Measurements from ENCODE around the gene ACCS.

The ACCS gene

GRCh38 chr11:44094260-44094868 lies 28.3 kb downstream of the ACCS start:
- DNase-seq (ENCODE audit: low read depth in 2 of 2): peak; percentile 22 to 60

- DNase-seq (ENCODE audit: low read depth in 2 of 2): peak; percentile 66 to 74
Observed at GRCh38 chr11:44095506-44096359, 29.7 kb downstream of the ACCS start, which contains the start of gene EXT2. TSS of gene EXT2 (plus strand) at chr11:44095678. CDS start at chr11:44107713, 12,035 bp downstream.

- no peak for DNase-seq (ENCODE audit: low read depth in 2 of 2)
Observed at GRCh38 chr11:44096360-44097185, 30.5 kb downstream of the ACCS start.

- DNase-seq (ENCODE audit: low read depth in 2 of 2): no peak
Observed at GRCh38 chr11:44097821-44098220, 31.8 kb downstream of the ACCS start.

- DNase-seq (ENCODE audit: low read depth in 2 of 2): no peak
Observed at GRCh38 chr11:44101098-44101497, 35.0 kb downstream of the ACCS start.

GRCh38 chr11:44104481-44105294 lies 38.6 kb downstream of the ACCS start:
- DNase-seq (ENCODE audit: low read depth in 2 of 2): no peak

GRCh38 chr11:44108260-44108659 lies 42.2 kb downstream of the ACCS start:
- no peak for DNase-seq (ENCODE audit: low read depth in 2 of 2)

- DNase-seq (ENCODE audit: low read depth in 2 of 2): peak in 1 of 2 donors; percentile 21
Observed at GRCh38 chr11:44110231-44110679, 44.2 kb downstream of the ACCS start.

- DNase-seq (ENCODE audit: low read depth in 2 of 2): no peak
Observed at GRCh38 chr11:44112091-44112821, 46.2 kb downstream of the ACCS start.

- no peak for DNase-seq (ENCODE audit: low read depth in 2 of 2)
Observed at GRCh38 chr11:44113018-44113417, 46.9 kb downstream of the ACCS start.

- DNase-seq (ENCODE audit: low read depth in 2 of 2): no peak
Observed at GRCh38 chr11:44113572-44113971, 47.5 kb downstream of the ACCS start.

- no peak for DNase-seq (ENCODE audit: low read depth in 2 of 2)
Observed at GRCh38 chr11:44116234-44116830, 50.3 kb downstream of the ACCS start.

GRCh38 chr11:44120169-44120568 lies 54.1 kb downstream of the ACCS start:
- DNase-seq (ENCODE audit: low read depth in 2 of 2): no peak

GRCh38 chr11:44125598-44125997 lies 59.5 kb downstream of the ACCS start:
- no peak for DNase-seq (ENCODE audit: low read depth in 2 of 2)

- DNase-seq (ENCODE audit: low read depth in 2 of 2): no peak
Observed at GRCh38 chr11:44126304-44126703, 60.2 kb downstream of the ACCS start.

GRCh38 chr11:44127130-44127529 lies 61.1 kb downstream of the ACCS start:
- DNase-seq (ENCODE audit: low read depth in 2 of 2): no peak

- DNase-seq (ENCODE audit: low read depth in 2 of 2): no peak
Observed at GRCh38 chr11:44128729-44129128, 62.7 kb downstream of the ACCS start.

GRCh38 chr11:44130751-44131150 lies 64.7 kb downstream of the ACCS start:
- DNase-seq (ENCODE audit: low read depth in 2 of 2): no peak

- no peak for DNase-seq (ENCODE audit: low read depth in 2 of 2)
Observed at GRCh38 chr11:44133335-44133946, 67.4 kb downstream of the ACCS start.
